ENCODE data around the gene POU3F2. TPM values are rescaled to one million over a fixed set of nuclear protein-coding genes. Genes with fewer than 3 reads are reported as not detected.

Gene POU3F2
- total and polyA plus RNA-seq, 9 donors = 0.02 TPM; not detected in 8

DNA sequence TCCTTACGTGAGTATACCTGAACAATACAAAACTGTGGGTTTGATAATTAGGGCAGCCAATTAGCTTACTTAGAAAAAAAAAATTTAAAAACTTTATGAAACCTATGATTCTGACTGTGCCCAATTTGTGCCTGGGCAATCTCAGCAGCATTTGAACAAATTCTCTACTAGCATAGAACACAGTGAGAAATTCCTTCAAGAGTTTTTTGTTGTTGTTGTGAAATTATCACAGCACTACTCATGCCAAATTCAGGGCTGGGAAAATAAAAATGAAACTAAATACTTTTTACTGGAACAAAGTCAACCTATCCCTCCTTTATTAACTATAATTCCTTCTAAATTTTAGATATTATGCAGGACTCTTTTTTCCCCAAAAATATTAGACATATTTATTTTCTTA, 42.9 kb downstream of the POU3F2 start:
- 0 to 83% (median 55%) methylated on average over 1 of the region's 1 CpG for WGBS, 3 donors
- Histone ChIP-seq H3K27me3 (no peaks in the 10 kb centered on the region), H3K9me3 (no peaks in the 10 kb centered on the region), H3K36me3 (no peaks in the 10 kb centered on the region), H3K4me1 (ENCODE audit: insufficient read depth) (no peaks in the 10 kb centered on the region), H3K4me3 (no peak overlapping the region), H3K27ac (no peak overlapping the region)
- no peak for DNase-seq
- intact Hi-C loops (cut with DNase I) = no loop called here
- TF ChIP-seq EP300 (IDR thresholded peaks at IDR 0.05) = no peak
- TF ChIP-seq POLR2A (IDR thresholded peaks at IDR 0.05) = no peak
- TF ChIP-seq, protein P1, sequence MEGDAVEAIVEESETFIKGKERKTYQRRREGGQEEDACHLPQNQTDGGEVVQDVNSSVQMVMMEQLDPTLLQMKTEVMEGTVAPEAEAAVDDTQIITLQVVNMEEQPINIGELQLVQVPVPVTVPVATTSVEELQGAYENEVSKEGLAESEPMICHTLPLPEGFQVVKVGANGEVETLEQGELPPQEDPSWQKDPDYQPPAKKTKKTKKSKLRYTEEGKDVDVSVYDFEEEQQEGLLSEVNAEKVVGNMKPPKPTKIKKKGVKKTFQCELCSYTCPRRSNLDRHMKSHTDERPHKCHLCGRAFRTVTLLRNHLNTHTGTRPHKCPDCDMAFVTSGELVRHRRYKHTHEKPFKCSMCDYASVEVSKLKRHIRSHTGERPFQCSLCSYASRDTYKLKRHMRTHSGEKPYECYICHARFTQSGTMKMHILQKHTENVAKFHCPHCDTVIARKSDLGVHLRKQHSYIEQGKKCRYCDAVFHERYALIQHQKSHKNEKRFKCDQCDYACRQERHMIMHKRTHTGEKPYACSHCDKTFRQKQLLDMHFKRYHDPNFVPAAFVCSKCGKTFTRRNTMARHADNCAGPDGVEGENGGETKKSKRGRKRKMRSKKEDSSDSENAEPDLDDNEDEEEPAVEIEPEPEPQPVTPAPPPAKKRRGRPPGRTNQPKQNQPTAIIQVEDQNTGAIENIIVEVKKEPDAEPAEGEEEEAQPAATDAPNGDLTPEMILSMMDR (IDR thresholded peaks at IDR 0.05) = no peak

DNA sequence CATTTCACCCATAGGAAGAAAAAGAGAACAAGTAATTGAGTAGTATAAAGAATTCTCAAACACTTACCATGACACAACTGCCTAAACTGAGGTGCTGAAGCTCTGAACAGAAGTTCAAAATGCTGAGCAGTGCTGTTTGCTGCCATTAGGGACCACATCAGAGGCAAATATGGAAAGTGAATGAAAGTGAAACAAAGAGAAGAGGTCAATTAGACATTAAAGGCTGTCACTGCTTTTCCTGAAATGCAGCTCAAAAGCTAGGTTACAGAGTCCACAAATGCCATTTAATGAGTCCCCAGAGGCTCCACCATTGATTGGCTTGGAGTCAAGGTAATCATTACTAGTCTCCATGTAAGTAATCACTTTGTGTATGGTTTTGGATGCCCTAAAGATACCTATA, 46.1 kb downstream of the POU3F2 start:
- no peak for TF ChIP-seq POLR2A (IDR thresholded peaks at IDR 0.05)
- no peak for TF ChIP-seq EP300 (IDR thresholded peaks at IDR 0.05)
- TF ChIP-seq, protein P1 (IDR thresholded peaks at IDR 0.05) = no peak
- H3K27ac ChIP-seq = no peak overlapping the region
- no peak overlapping the region for H3K4me3 ChIP-seq
- no peaks in the 10 kb centered on the region for H3K4me1 ChIP-seq (ENCODE audit: insufficient read depth)
- H3K36me3 ChIP-seq = no peaks in the 10 kb centered on the region
- no peaks in the 10 kb centered on the region for H3K27me3 ChIP-seq
- DNase-seq = no peak
- intact Hi-C loops (cut with DNase I) = no loop called here
- no peaks in the 10 kb centered on the region for H3K9me3 ChIP-seq

DNA sequence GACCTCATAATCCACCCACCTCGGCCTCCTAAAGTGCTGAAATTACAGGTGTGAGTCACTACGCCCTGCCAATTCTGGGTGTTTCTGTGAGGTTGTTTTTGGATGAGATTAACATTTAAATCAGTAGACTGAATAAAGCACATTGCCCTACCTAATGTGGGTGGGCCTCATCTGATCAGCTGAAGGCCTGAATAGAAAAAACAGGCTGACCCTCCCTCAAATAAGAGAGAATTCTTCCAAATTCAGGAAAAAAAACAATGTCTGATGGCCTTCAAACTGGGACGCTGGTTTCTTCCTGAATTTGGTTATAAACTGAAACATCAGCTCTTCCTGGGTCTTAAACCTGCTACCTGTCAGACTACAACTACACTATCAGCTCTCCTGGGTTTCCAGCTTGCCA, 51.0 kb downstream of the POU3F2 start:
- WGBS, 3 donors = 92 to 97% (median 93%) methylated on average over 3 of the region's 3 CpGs
- no peaks in the 10 kb centered on the region for H3K36me3 ChIP-seq
- DNase-seq = no peak
- no peak overlapping the region for H3K4me3 ChIP-seq
- H3K27ac ChIP-seq = no peak overlapping the region
- intact Hi-C loops (cut with DNase I) = no loop called here
- no peaks in the 10 kb centered on the region for H3K27me3 ChIP-seq
- no peaks in the 10 kb centered on the region for H3K9me3 ChIP-seq
- TF ChIP-seq, protein P1 (IDR thresholded peaks at IDR 0.05) = no peak
- TF ChIP-seq POLR2A (IDR thresholded peaks at IDR 0.05) = no peak
- TF ChIP-seq EP300 (IDR thresholded peaks at IDR 0.05) = no peak
- H3K4me1 ChIP-seq (ENCODE audit: insufficient read depth) = no peaks in the 10 kb centered on the region

DNA sequence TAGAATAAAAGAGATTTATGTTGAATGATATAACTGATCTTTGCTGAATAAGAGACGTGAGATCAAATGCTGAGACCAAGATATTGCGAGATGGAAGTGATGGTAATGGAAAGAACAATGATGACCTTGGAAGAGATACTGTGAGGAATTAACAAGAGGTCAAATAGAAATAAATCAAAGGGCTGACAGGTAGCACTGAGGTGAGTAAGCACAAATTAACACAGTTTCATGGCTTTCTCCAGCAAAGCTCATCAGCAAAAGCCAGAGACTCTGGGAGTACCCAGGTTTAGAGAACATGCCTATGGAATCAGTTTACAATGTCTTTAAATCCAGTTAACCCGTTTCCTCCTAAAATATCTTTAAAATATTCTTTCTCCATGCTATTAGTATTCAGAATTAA, 53.3 kb downstream of the POU3F2 start:
- no peak for DNase-seq
- Histone ChIP-seq H3K27me3 (no peaks in the 10 kb centered on the region), H3K9me3 (no peaks in the 10 kb centered on the region), H3K36me3 (no peaks in the 10 kb centered on the region), H3K4me3 (no peak overlapping the region), H3K4me1 (ENCODE audit: insufficient read depth) (no peaks in the 10 kb centered on the region), H3K27ac (no peak overlapping the region)
- TF ChIP-seq, protein P1 (IDR thresholded peaks at IDR 0.05) = no peak
- no peak for TF ChIP-seq EP300 (IDR thresholded peaks at IDR 0.05)
- TF ChIP-seq POLR2A (IDR thresholded peaks at IDR 0.05) = no peak
- WGBS, 3 donors = 93 to 95% (median 94%) methylated on average over 3 of the region's 3 CpGs
- intact Hi-C loops (cut with DNase I) = no loop called here

Other genes starting within 250 kb of the POU3F2 start
- gene FBXL4, start 113.4 kb downstream of the POU3F2 start, total RNA-seq = 10 to 100 TPM; 17.9 to 29.0 (median 20.6) TPM
- gene FBXL4, start 113.4 kb downstream of the POU3F2 start, polyA plus RNA-seq = 10 to 100 TPM in 1 of 2 donors, 1 to 10 TPM in 1; 7.3 to 12.9 TPM